Stomach (tissue), 9 donors: Measurements from ENCODE around the gene SHISA2. TPM values are rescaled to one million over a fixed set of nuclear protein-coding genes. Genes with fewer than 3 reads are reported as not detected.
"Not testable (repeated sequence)": the region's sequence is repeated elsewhere in the genome, so short reads cannot be mapped to it uniquely, and the experiment has no call there.

Experiments used
- DNase-seq, 2 donors: peaks; one replicate each; pipeline versions ENCODE4 v3.0.0 to v3.0.0-alpha.2; 2013 to 2019
- H3K27ac ChIP-seq, 5 donors: fragments of 200-600 bp in 4 of 5; sonication (generic) in 4 of 5; one replicate each; pipeline ENCODE4 v1.5.1; 2013 to 2019; ENCODE audit warnings: mild to moderate bottlenecking in 1 of 5, moderate library complexity in 1 of 5
- H3K27me3 ChIP-seq, 3 donors: fragments of 200-600 bp; sonication (generic); one replicate each; pipeline ENCODE4 v1.5.1; 2017 to 2019; ENCODE audit warnings: mixed run types in 1 of 3
- H3K36me3 ChIP-seq, 4 donors: fragments of 200-600 bp; sonication (generic); 1 replicate in 3 of 4; 2 replicates in 1 of 4; pipeline ENCODE4 v1.5.1; 2016 to 2019
- H3K4me1 ChIP-seq, 4 donors: fragments of 200-600 bp; sonication (generic); one replicate each; pipeline ENCODE4 v1.5.1; 2016 to 2019
- H3K4me3 ChIP-seq, 4 donors: fragments of 200-600 bp; sonication (generic) in 3 of 4; one replicate each; pipeline ENCODE4 v1.5.1; 2016 to 2019; ENCODE audit warnings: mild to moderate bottlenecking in 1 of 4
- H3K9me3 ChIP-seq, 4 donors: fragments of 200-600 bp; sonication (generic); one replicate each; pipeline ENCODE4 v1.5.1; 2016 to 2019
- CTCF ChIP-seq, 7 experiments: fragments of 450-650 bp in 4 of 7; fragments of 200-600 bp in 3 of 7; sonication (generic) in 3 of 7; IDR thresholded peaks; one replicate each; pipeline ENCODE4 v1.5.1; 2016 to 2019; ENCODE audit warnings: antibody characterized with exemption in 7 of 7, control low read depth in 2 of 7, mild to moderate bottlenecking in 1 of 7
- EP300 ChIP-seq: sonication (generic); formaldehyde crosslinking; IDR thresholded peaks from one replicate; pipeline ENCODE4 v1.6.1; 2017; ENCODE audit warnings: antibody characterized with exemption
- POLR2A ChIP-seq, 4 donors: fragments of 450-650 bp; IDR thresholded peaks; one replicate each; pipeline ENCODE4 v1.6.1; 2016; ENCODE audit warnings: antibody characterized with exemption in 4 of 4, control low read depth in 2 of 4, mild to moderate bottlenecking in 1 of 4, moderate library complexity in 1 of 4
- POLR2AphosphoS5 ChIP-seq, 3 donors: sonication (generic); formaldehyde crosslinking; IDR thresholded peaks; one replicate each; pipeline ENCODE4 v1.6.1; 2016; ENCODE audit warnings: antibody characterized with exemption in 3 of 3
- WGBS, 5 donors: extraction: QIAGEN DNeasy Blood & Tissue Kit in 3 of 5; methylation state at CpG; one replicate each; pipeline versions ENCODE4 v1.1.5 to v1.1.7; 2013 to 2018; 5-methylcytosine and 5-hydroxymethylcytosine counted together
- intact Hi-C: fragments of 100-400 bp; cut with DNase I; formaldehyde crosslinking; loops from one replicate; pipeline ENCODE4 v1.15.1; 2023; ENCODE audit warnings: low total_unique reads
- polyA plus RNA-seq, 3 donors: library from polyadenylated mRNA; stranded (reverse); fragments of 200-250 nt; gene quantifications; one replicate each; pipeline ENCODE4 v1.2.3, GENCODE V29; 2013
- total RNA-seq, 5 donors: library from RNA; depleted of rRNA; stranded (reverse); fragments of >200 nt; gene quantifications; one replicate each; pipeline versions ENCODE4 v1.1.0 to v1.2.3, GENCODE V29; 2014 to 2016
- donor health status: healthy with polysubstance abuse.
- donor health status: Bipolar disorder and iron deficiency.
- donor health status: healthy.

Gene SHISA2
- total and polyA plus RNA-seq, 8 donors = 0.43 to 6.8 (median 0.46) TPM; not detected in 3

DNA sequence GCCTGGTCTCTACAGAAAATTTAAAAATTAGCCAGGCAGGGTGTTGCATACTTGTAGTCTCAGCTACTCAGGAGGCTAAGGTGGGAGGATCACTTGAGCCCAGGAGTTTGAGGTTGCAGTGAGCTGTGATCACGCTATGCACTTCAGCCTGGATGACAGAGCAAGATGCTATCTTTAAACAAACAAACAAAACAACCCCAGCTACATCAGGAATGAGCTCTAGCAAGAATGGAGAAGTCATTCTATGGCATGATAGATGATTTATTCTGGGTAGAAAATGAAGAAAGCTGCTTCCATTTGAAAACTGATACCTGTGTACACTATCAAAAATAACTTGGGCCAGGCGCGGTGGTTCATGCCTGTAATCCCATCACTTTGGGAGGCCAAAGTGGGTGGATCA, 15.8 kb upstream of the SHISA2 start:
- TF ChIP-seq EP300 (no peak), POLR2A (IDR thresholded peaks at IDR 0.05) (no peak), CTCF (IDR thresholded peaks at IDR 0.05) (no peak), POLR2AphosphoS5 (IDR thresholded peaks at IDR 0.05) (no peak)
- no peaks in the 10 kb centered on the region for H3K27me3 ChIP-seq
- no peak overlapping the region for H3K4me3 ChIP-seq
- no peaks in the 10 kb centered on the region for H3K36me3 ChIP-seq
- WGBS, 5 donors = 89 to 96% (median 96%) methylated on average over 3 of the region's 3 CpGs
- no peaks in the 10 kb centered on the region for H3K4me1 ChIP-seq
- H3K27ac ChIP-seq = no peak overlapping the region
- no peak for DNase-seq
- H3K9me3 ChIP-seq = no peaks in the 10 kb centered on the region
- intact Hi-C loops = no loop called here

- DNase-seq, H3K27me3 ChIP-seq, H3K9me3 ChIP-seq, H3K36me3 ChIP-seq, H3K27ac ChIP-seq, H3K4me1 ChIP-seq, H3K4me3 ChIP-seq, intact Hi-C loops: not testable (repeated sequence)
- WGBS, 5 donors = 71 to 79% (median 75%) methylated on average over 7 of the region's 7 CpGs
Measured at GRCh38 chr13:26066492-26066891, 14.7 kb upstream of the SHISA2 start.

DNA sequence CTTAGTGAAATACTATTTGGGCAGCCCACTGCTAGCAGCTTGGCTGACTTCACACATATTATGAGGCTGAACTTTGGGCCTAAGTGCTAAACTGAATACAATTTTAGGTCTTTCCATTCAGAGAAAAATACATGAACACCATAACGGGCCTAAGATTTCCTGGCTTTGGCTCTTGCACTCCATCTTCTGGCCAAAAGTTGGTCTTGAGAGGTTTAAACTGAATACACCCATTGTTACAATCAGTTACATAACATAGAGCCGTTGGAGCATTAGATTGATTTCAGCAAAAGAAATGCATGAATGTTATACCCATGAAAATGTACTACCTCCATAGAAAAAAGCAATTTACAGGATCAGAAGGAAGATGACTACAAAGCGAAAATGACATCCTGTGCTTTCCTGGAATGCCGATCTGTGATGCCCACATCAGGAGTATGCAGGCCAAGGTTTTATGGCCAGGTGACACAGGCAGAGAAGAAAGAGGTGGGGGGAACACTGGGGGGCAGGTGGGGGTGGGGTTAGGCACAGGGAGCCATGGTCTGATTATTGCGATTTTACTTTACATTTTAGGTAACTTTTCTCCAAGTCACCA, 11.1 kb upstream of the SHISA2 start:
- TF ChIP-seq POLR2AphosphoS5 (IDR thresholded peaks at IDR 0.05) = no peak
- no peak for TF ChIP-seq EP300
- TF ChIP-seq CTCF (IDR thresholded peaks at IDR 0.05) = peak in 4 of 7 experiments; percentile 17 to 69 (median 45)
- intact Hi-C loops = no loop called here
- WGBS, 5 donors = 50 to 58% (median 54%) methylated on average over 5 of the region's 5 CpGs
- no peaks in the 10 kb centered on the region for H3K36me3 ChIP-seq
- peak; percentile 49 to 86 for DNase-seq
- H3K4me1 ChIP-seq = no peaks in the 10 kb centered on the region
- no peak overlapping the region for H3K27ac ChIP-seq
- H3K27me3 ChIP-seq = peaks cover 0 to 4% (median 0%) of the 10 kb centered on the region in 3 donors
- no peaks in the 10 kb centered on the region for H3K9me3 ChIP-seq
- no peak overlapping the region for H3K4me3 ChIP-seq

GRCh38 chr13:26061947-26062346, 10.1 kb upstream of the SHISA2 start:
- H3K27ac ChIP-seq = no peak overlapping the region
- no peak for TF ChIP-seq POLR2AphosphoS5 (IDR thresholded peaks at IDR 0.05)
- no peak for TF ChIP-seq POLR2A (IDR thresholded peaks at IDR 0.05)
- no peak for TF ChIP-seq EP300
- TF ChIP-seq CTCF (IDR thresholded peaks at IDR 0.05) = no peak
- intact Hi-C loops = no loop called here
- no peaks in the 10 kb centered on the region for H3K9me3 ChIP-seq
- H3K36me3 ChIP-seq = no peaks in the 10 kb centered on the region
- DNase-seq = peak in 1 of 2 donors; percentile 22
- H3K4me1 ChIP-seq = no peaks in the 10 kb centered on the region
- H3K4me3 ChIP-seq = no peak overlapping the region
- WGBS, 5 donors = 72 to 81% (median 76%) methylated on average over 6 of the region's 6 CpGs
- peaks cover 0 to 5% (median 0%) of the 10 kb centered on the region in 3 donors for H3K27me3 ChIP-seq

GRCh38 chr13:26061256-26061655, 9.4 kb upstream of the SHISA2 start:
- H3K4me3 ChIP-seq = no peak overlapping the region
- no peaks in the 10 kb centered on the region for H3K36me3 ChIP-seq
- peaks cover 0 to 5% (median 0%) of the 10 kb centered on the region in 3 donors for H3K27me3 ChIP-seq
- H3K4me1 ChIP-seq = no peaks in the 10 kb centered on the region
- TF ChIP-seq POLR2A (IDR thresholded peaks at IDR 0.05) = no peak
- TF ChIP-seq CTCF (IDR thresholded peaks at IDR 0.05) = no peak
- no peak for TF ChIP-seq POLR2AphosphoS5 (IDR thresholded peaks at IDR 0.05)
- TF ChIP-seq EP300 = no peak
- no peak overlapping the region for H3K27ac ChIP-seq
- 79 to 93% (median 88%) methylated on average over 5 of the region's 5 CpGs for WGBS, 5 donors
- intact Hi-C loops = no loop called here
- no peak for DNase-seq
- H3K9me3 ChIP-seq = no peaks in the 10 kb centered on the region
